HG03460 (cell line): ENCODE measurements around the gene NECTIN1.
A peak's percentile ranks its signal among the peaks of the same experiment; 100 is the strongest.

ENCODE experiments used
- ATAC-seq: cut with Tn5 transposase; IDR thresholded peaks from one replicate; pipeline ENCODE4 v1.9.1; 2021; ENCODE audit not compliant: unreplicated experiment

Gene NECTIN1

GRCh38 chr11:119728651-119729580 lies at the start of gene NECTIN1:
Gene NECTIN1 (minus strand): TSS chr11:119729200. CDS start chr11:119728553, 647 bp downstream.
- ATAC-seq, result peak; percentile 76

- ATAC-seq, result no peak
Observed at GRCh38 chr11:119778391-119779194, 49.6 kb upstream of the NECTIN1 start.

GRCh38 chr11:119777940-119778339 lies 48.9 kb upstream of the NECTIN1 start:
- ATAC-seq, result no peak

GRCh38 chr11:119776651-119777050 lies 47.7 kb upstream of the NECTIN1 start:
- ATAC-seq, result no peak

GRCh38 chr11:119776031-119776636 lies 47.1 kb upstream of the NECTIN1 start:
- no peak for ATAC-seq

- ATAC-seq, result no peak
Observed at GRCh38 chr11:119774172-119774763, 45.3 kb upstream of the NECTIN1 start.

GRCh38 chr11:119772641-119773415 lies 43.8 kb upstream of the NECTIN1 start:
- no peak for ATAC-seq

GRCh38 chr11:119772076-119772475 lies 43.1 kb upstream of the NECTIN1 start:
- no peak for ATAC-seq

GRCh38 chr11:119771172-119771770 lies 42.3 kb upstream of the NECTIN1 start:
- ATAC-seq, result no peak

GRCh38 chr11:119765628-119766027 lies 36.6 kb upstream of the NECTIN1 start:
- no peak for ATAC-seq

- ATAC-seq, result no peak
Observed at GRCh38 chr11:119764108-119764868, 35.3 kb upstream of the NECTIN1 start.

GRCh38 chr11:119763071-119763728 lies 34.2 kb upstream of the NECTIN1 start:
- ATAC-seq, result no peak

GRCh38 chr11:119759747-119760412 lies 30.9 kb upstream of the NECTIN1 start:
- no peak for ATAC-seq

GRCh38 chr11:119759324-119759723 lies 30.3 kb upstream of the NECTIN1 start:
- ATAC-seq, result no peak

GRCh38 chr11:119758291-119758690 lies 29.3 kb upstream of the NECTIN1 start:
- ATAC-seq, result no peak

GRCh38 chr11:119757378-119757777 lies 28.4 kb upstream of the NECTIN1 start:
- ATAC-seq, result no peak

- ATAC-seq, result no peak
Observed at GRCh38 chr11:119756169-119756865, 27.3 kb upstream of the NECTIN1 start.
